Body of pancreas (tissue), 4 donors: ENCODE data around the gene FBXO42. TPM values are rescaled to one million over a fixed set of nuclear protein-coding genes. Genes with fewer than 3 reads are reported as not detected.
A peak's percentile ranks its signal among the peaks of the same experiment; 100 is the strongest.

Experiments
- ATAC-seq: fragments of 150-250 bp; one replicate; pipeline ENCODE4 v1.9.1; 2016
- DNase-seq, 4 donors: peaks; one replicate each; pipeline ENCODE4 v3.0.0-alpha.2; 2019
- H3K27ac ChIP-seq, 4 donors: fragments of 200-600 bp; sonication (generic); 1 replicate in 3 of 4; 2 replicates in 1 of 4; pipeline versions ENCODE4 v1.5.1 to v1.6.1; 2016 to 2019; ENCODE audit warnings: mild to moderate bottlenecking in 1 of 4, mixed read lengths in 1 of 4, moderate library complexity in 1 of 4
- H3K27me3 ChIP-seq, 2 donors: fragments of 200-600 bp; sonication (generic); one replicate each; pipeline ENCODE4 v1.6.0; 2016; ENCODE audit warnings: mild to moderate bottlenecking in 1 of 2
- H3K36me3 ChIP-seq, 2 donors: fragments of 200-600 bp; sonication (generic); replicated peaks in 1 of 2; 2 replicates each; pipeline ENCODE4 v1.5.1; 2016; ENCODE audit warnings: low read depth in 2 of 2; ENCODE audit not compliant: insufficient read depth in 1 of 2
- H3K4me1 ChIP-seq: fragments of 200-600 bp; sonication (generic); one replicate; pipeline ENCODE4 v1.6.0; 2016
- H3K4me3 ChIP-seq, 2 donors: fragments of 200-600 bp; sonication (generic); 1 replicate in 1 of 2; 2 replicates in 1 of 2; pipeline ENCODE4 v1.5.1; 2016 to 2019
- H3K9me3 ChIP-seq, 3 donors: fragments of 200-600 bp; sonication (generic); 1 replicate in 2 of 3; 2 replicates in 1 of 3; pipeline ENCODE4 v1.5.1; 2016
- POLR2A ChIP-seq, 3 donors: fragments of 450-650 bp; IDR thresholded peaks; one replicate each; pipeline ENCODE4 v1.6.1; 2016; ENCODE audit warnings: antibody characterized with exemption in 3 of 3, mild to moderate bottlenecking in 2 of 3
- WGBS, 2 donors: methylation state at CpG; one replicate each; pipeline ENCODE4 v1.1.5; 2017; 5-methylcytosine and 5-hydroxymethylcytosine counted together
- intact Hi-C: fragments of 100-400 bp; cut with DNase I; formaldehyde crosslinking; loops from one replicate; pipeline ENCODE4 v1.15.1; 2023
- total RNA-seq, 2 donors: library from RNA; depleted of rRNA; stranded (reverse); fragments of >200 nt; gene quantifications; one replicate each; pipeline ENCODE4 v1.1.0, GENCODE V29; 2016
- TF ChIP-seq, protein P1 (sequence below), 7 experiments: fragments of 450-650 bp in 4 of 7; fragments of 200-600 bp in 3 of 7; sonication (generic) in 3 of 7; IDR thresholded peaks; one replicate each; pipeline ENCODE4 v1.5.1; 2016 to 2019; ENCODE audit warnings: antibody characterized with exemption in 7 of 7

Gene FBXO42
- total RNA-seq, 2 donors from 2014 or later, result 11.9 to 33.6 TPM

DNA sequence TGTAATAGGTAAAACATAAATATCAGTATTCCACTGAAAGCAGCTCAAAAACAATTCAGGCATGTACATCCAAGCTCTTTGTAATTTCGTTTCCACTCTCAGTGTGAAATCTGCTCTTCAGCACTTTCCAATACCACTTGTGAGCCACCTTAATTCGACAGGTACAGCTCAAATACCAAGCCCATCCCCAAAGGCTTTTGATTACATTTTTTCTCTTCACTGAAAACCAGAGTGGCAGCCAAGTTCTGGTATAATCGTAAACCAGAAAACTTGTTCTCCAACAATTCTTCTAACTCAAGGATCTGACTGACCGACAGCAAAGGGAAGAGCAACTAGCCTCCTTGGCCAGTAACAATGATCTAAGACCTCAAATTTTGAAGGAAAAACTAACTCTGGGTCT is 36.8 kb downstream of the FBXO42 start:
- intact Hi-C loops, result no loop called here
- peaks cover 0 to 7% of the 10 kb centered on the region in 2 donors for H3K36me3 ChIP-seq
- peaks cover 48% of the 10 kb centered on the region for H3K4me1 ChIP-seq
- no peaks in the 10 kb centered on the region for H3K9me3 ChIP-seq
- H3K27me3 ChIP-seq, result no peaks in the 10 kb centered on the region
- peak overlapping the region in 3 of 4 donors; percentile 27 to 58 (median 57) for H3K27ac ChIP-seq
- WGBS, 2 donors, result 23 to 36% methylated on average over 4 of the region's 4 CpGs
- TF ChIP-seq POLR2A (IDR thresholded peaks at IDR 0.05), result no peak
- TF ChIP-seq, protein P1, sequence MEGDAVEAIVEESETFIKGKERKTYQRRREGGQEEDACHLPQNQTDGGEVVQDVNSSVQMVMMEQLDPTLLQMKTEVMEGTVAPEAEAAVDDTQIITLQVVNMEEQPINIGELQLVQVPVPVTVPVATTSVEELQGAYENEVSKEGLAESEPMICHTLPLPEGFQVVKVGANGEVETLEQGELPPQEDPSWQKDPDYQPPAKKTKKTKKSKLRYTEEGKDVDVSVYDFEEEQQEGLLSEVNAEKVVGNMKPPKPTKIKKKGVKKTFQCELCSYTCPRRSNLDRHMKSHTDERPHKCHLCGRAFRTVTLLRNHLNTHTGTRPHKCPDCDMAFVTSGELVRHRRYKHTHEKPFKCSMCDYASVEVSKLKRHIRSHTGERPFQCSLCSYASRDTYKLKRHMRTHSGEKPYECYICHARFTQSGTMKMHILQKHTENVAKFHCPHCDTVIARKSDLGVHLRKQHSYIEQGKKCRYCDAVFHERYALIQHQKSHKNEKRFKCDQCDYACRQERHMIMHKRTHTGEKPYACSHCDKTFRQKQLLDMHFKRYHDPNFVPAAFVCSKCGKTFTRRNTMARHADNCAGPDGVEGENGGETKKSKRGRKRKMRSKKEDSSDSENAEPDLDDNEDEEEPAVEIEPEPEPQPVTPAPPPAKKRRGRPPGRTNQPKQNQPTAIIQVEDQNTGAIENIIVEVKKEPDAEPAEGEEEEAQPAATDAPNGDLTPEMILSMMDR (IDR thresholded peaks at IDR 0.05), result no peak
- no peak overlapping the region for H3K4me3 ChIP-seq
- DNase-seq, result no peak
- ATAC-seq, result peak; percentile 69

DNA sequence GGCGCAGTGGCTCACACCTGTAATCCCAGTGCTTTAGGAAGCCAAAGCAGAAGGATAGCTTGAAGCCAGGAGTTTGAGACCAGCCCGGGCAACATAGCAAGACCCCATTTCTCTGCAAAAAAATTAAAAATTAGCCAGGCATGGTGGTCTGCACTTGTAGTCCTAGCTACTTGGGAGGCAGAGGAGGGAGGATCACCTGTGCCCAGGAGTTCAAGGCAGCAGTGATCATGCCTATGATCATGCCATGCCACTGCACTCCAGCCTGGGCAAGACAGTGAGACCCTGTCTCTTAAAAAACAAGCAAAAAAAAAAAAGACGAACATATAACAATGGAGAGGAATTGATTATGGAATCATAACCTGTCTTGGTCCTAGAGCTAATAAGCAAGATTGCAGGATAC is 45.1 kb downstream of the FBXO42 start:
- H3K4me1 ChIP-seq, result no peaks in the 10 kb centered on the region
- H3K27me3 ChIP-seq, result no peaks in the 10 kb centered on the region
- intact Hi-C loops, result no loop called here
- no peak overlapping the region for H3K27ac ChIP-seq
- DNase-seq (no peak), ATAC-seq (no peak)
- H3K4me3 ChIP-seq, result no peak overlapping the region
- no peak for TF ChIP-seq POLR2A (IDR thresholded peaks at IDR 0.05)
- TF ChIP-seq, protein P1 (IDR thresholded peaks at IDR 0.05), result no peak
- H3K36me3 ChIP-seq, result peaks cover 6 to 13% of the 10 kb centered on the region in 2 donors
- H3K9me3 ChIP-seq, result no peaks in the 10 kb centered on the region
- WGBS, 2 donors, result 92 to 100% methylated on average over 3 of the region's 3 CpGs

DNA sequence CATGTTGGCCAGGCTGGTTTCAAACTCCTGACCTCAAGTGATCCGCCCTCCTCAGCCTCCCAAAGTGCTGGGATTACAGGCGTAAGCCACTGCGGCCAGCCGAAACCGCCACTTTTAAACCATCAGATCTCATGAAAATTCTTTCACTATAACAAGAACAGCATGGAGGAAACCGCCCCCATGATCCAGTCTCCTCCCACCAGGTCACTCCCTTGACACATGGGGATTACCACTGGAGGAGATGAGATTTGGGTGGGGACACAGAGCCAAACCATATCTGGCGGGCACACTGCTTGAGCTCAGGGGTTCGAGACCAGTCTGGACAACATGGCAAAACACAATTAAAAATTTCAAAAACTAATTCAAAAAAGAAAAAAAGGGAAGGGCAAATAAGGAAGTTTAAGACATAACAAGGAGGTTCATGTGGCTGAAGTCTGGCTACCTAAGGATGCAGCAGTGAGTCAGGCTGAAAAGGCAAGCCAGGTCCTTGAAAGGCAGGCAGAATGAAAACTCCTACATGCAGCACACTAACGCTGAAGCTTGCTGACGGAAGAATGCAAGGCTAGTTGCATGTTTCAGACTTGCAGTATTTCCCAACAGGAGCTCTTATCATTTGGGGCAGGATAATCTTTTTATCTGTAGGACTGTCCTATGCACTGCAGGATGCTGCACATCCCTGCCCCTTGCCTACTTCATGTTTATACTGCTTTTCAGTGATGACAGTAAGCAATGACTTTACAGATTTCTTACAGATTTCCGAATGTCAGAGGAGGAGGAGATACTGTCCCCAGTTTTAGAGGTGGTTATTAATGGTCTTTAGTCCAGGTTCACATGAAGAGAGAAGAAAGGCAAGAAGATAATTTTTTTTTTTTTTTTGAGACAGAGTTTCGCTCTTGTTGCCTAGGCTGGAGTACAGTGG is 49.3 kb downstream of the FBXO42 start:
- no peak for ATAC-seq
- DNase-seq, result no peak
- 94 to 95% methylated on average over 11 to 12 of the region's 12 CpGs for WGBS, 2 donors
- Histone ChIP-seq H3K4me3 (no peak overlapping the region), H3K27me3 (no peaks in the 10 kb centered on the region), H3K27ac (no peak overlapping the region), H3K9me3 (no peaks in the 10 kb centered on the region), H3K4me1 (no peaks in the 10 kb centered on the region), H3K36me3 (peaks cover 0 to 11% of the 10 kb centered on the region in 2 donors)
- TF ChIP-seq, protein P1 (IDR thresholded peaks at IDR 0.05), result no peak
- no peak for TF ChIP-seq POLR2A (IDR thresholded peaks at IDR 0.05)
- intact Hi-C loops, result no loop called here

DNA sequence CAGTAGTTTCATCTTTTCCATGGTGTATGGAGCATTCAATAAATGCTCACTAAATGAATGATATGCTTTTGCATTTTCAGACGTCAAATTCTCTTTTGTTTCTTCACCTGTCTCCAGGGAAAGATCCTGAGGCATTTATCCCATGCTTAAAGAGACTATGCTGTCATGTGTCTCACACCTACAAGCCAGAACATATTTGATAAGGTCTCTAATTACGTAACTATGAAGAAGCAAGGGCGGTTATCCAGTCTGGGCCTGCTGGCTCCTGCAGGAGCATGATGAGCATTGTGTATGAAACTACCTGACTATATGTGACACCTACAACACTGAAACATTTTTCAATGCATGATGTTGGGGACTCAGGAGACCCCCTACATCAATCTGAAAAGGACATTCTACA is 51.8 kb downstream of the FBXO42 start:
- peaks cover 0 to 7% of the 10 kb centered on the region in 2 donors for H3K36me3 ChIP-seq

More for the DNA sequence above, 51.8 kb downstream of the FBXO42 start:
- 68 to 76% methylated on average over 3 of the region's 3 CpGs for WGBS, 2 donors
- DNase-seq, result no peak
- Histone ChIP-seq H3K4me1 (no peaks in the 10 kb centered on the region), H3K9me3 (no peaks in the 10 kb centered on the region), H3K4me3 (no peak overlapping the region), H3K27me3 (no peaks in the 10 kb centered on the region), H3K27ac (no peak overlapping the region)
- intact Hi-C loops, result no loop called here
- TF ChIP-seq, protein P1 (IDR thresholded peaks at IDR 0.05), result no peak
- no peak for TF ChIP-seq POLR2A (IDR thresholded peaks at IDR 0.05)
- no peak for ATAC-seq
